Measurements from ENCODE around the gene RIN3. TPM values are rescaled to one million over a fixed set of nuclear protein-coding genes. Genes with fewer than 3 reads are reported as not detected.

RIN3 gene
- total and polyA plus RNA-seq, 4 donors, result 5.0 to 15.6 (median 9.0) TPM

DNA sequence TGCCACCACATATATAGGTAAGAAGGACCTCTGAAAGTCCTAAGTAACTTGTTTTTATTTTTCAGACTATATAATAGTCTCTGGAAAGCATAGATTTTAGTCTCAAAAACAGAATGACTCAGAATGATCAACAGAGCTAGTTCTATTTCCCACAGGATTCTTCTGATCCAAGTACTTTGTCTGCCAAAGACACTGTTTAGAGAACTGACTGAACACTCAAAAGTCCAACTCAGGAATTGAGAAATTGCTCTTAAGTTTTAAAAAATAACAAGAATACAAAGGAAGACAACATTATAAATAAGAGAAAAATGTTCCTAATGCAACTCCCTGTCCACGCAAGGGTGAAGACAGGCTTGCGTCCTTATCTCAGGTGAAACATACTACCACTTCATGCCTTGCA is 205.8 kb downstream of the RIN3 start:
- H3K4me1 ChIP-seq (ENCODE audit: control insufficient read depth in 4 of 4, insufficient read depth in 4 of 4, low read length in 3 of 4), result no peaks in the 10 kb centered on the region
- 86% methylated on average over 2 of the region's 2 CpGs for WGBS
- TF ChIP-seq, protein P1, sequence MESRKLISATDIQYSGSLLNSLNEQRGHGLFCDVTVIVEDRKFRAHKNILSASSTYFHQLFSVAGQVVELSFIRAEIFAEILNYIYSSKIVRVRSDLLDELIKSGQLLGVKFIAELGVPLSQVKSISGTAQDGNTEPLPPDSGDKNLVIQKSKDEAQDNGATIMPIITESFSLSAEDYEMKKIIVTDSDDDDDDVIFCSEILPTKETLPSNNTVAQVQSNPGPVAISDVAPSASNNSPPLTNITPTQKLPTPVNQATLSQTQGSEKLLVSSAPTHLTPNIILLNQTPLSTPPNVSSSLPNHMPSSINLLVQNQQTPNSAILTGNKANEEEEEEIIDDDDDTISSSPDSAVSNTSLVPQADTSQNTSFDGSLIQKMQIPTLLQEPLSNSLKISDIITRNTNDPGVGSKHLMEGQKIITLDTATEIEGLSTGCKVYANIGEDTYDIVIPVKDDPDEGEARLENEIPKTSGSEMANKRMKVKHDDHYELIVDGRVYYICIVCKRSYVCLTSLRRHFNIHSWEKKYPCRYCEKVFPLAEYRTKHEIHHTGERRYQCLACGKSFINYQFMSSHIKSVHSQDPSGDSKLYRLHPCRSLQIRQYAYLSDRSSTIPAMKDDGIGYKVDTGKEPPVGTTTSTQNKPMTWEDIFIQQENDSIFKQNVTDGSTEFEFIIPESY (IDR thresholded peaks at IDR 0.05), result no peak
- TF ChIP-seq RXRA (IDR thresholded peaks at IDR 0.05), result no peak
- no peak for TF ChIP-seq RAD21 (IDR thresholded peaks at IDR 0.05)
- TF ChIP-seq FOXA1 (IDR thresholded peaks at IDR 0.05), result no peak
- no peak for TF ChIP-seq TAF1 (conservative IDR thresholded peaks at IDR 0.05)
- TF ChIP-seq, protein P2, sequence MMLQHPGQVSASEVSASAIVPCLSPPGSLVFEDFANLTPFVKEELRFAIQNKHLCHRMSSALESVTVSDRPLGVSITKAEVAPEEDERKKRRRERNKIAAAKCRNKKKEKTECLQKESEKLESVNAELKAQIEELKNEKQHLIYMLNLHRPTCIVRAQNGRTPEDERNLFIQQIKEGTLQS (IDR thresholded peaks at IDR 0.05), result no peak
- TF ChIP-seq, protein P3, sequence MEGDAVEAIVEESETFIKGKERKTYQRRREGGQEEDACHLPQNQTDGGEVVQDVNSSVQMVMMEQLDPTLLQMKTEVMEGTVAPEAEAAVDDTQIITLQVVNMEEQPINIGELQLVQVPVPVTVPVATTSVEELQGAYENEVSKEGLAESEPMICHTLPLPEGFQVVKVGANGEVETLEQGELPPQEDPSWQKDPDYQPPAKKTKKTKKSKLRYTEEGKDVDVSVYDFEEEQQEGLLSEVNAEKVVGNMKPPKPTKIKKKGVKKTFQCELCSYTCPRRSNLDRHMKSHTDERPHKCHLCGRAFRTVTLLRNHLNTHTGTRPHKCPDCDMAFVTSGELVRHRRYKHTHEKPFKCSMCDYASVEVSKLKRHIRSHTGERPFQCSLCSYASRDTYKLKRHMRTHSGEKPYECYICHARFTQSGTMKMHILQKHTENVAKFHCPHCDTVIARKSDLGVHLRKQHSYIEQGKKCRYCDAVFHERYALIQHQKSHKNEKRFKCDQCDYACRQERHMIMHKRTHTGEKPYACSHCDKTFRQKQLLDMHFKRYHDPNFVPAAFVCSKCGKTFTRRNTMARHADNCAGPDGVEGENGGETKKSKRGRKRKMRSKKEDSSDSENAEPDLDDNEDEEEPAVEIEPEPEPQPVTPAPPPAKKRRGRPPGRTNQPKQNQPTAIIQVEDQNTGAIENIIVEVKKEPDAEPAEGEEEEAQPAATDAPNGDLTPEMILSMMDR (IDR thresholded peaks at IDR 0.05; ENCODE audit: low read depth, low read length, missing input control), result no peak
- no peak for TF ChIP-seq FOXA2 (IDR thresholded peaks at IDR 0.05)
- TF ChIP-seq EGR1 (IDR thresholded peaks at IDR 0.05; ENCODE audit: low read depth in 2 of 2), result no peak
- TF ChIP-seq, protein P4, sequence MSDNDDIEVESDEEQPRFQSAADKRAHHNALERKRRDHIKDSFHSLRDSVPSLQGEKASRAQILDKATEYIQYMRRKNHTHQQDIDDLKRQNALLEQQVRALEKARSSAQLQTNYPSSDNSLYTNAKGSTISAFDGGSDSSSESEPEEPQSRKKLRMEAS (IDR thresholded peaks at IDR 0.05), result no peak
- no peak for TF ChIP-seq SP1 (IDR thresholded peaks at IDR 0.05)
- TF ChIP-seq GABPA (IDR thresholded peaks at IDR 0.05 in 1 of 2, conservative IDR thresholded peaks at IDR 0.05 in 1 of 2), result no peak
- no peak for TF ChIP-seq YY1 (IDR thresholded peaks at IDR 0.05)
- TF ChIP-seq, protein P5, sequence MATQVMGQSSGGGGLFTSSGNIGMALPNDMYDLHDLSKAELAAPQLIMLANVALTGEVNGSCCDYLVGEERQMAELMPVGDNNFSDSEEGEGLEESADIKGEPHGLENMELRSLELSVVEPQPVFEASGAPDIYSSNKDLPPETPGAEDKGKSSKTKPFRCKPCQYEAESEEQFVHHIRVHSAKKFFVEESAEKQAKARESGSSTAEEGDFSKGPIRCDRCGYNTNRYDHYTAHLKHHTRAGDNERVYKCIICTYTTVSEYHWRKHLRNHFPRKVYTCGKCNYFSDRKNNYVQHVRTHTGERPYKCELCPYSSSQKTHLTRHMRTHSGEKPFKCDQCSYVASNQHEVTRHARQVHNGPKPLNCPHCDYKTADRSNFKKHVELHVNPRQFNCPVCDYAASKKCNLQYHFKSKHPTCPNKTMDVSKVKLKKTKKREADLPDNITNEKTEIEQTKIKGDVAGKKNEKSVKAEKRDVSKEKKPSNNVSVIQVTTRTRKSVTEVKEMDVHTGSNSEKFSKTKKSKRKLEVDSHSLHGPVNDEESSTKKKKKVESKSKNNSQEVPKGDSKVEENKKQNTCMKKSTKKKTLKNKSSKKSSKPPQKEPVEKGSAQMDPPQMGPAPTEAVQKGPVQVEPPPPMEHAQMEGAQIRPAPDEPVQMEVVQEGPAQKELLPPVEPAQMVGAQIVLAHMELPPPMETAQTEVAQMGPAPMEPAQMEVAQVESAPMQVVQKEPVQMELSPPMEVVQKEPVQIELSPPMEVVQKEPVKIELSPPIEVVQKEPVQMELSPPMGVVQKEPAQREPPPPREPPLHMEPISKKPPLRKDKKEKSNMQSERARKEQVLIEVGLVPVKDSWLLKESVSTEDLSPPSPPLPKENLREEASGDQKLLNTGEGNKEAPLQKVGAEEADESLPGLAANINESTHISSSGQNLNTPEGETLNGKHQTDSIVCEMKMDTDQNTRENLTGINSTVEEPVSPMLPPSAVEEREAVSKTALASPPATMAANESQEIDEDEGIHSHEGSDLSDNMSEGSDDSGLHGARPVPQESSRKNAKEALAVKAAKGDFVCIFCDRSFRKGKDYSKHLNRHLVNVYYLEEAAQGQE (IDR thresholded peaks at IDR 0.05), result no peak
- no peaks in the 10 kb centered on the region for H3K27me3 ChIP-seq (ENCODE audit: control insufficient read depth in 4 of 4, insufficient read depth in 4 of 4, low read length in 3 of 4)
- peaks cover 0 to 5% (median 3%) of the 10 kb centered on the region in 4 donors for H3K36me3 ChIP-seq (ENCODE audit: control insufficient read depth in 4 of 4, insufficient read depth in 3 of 4, low read depth in 1 of 4, low read length in 3 of 4)
- no peak overlapping the region for H3K4me3 ChIP-seq (ENCODE audit: low read depth in 1 of 3, low read length in 3 of 3)
- no peak for DNase-seq (ENCODE audit: low spot score)
- H3K9ac ChIP-seq (ENCODE audit: low read depth in 1 of 2, low read length in 2 of 2), result no peak overlapping the region
- H3K9me3 ChIP-seq (ENCODE audit: control insufficient read depth in 4 of 4, low read length in 3 of 4), result no peaks in the 10 kb centered on the region
- no peak overlapping the region for H3K27ac ChIP-seq (ENCODE audit: low read depth in 1 of 2, low read length in 2 of 2)

DNA sequence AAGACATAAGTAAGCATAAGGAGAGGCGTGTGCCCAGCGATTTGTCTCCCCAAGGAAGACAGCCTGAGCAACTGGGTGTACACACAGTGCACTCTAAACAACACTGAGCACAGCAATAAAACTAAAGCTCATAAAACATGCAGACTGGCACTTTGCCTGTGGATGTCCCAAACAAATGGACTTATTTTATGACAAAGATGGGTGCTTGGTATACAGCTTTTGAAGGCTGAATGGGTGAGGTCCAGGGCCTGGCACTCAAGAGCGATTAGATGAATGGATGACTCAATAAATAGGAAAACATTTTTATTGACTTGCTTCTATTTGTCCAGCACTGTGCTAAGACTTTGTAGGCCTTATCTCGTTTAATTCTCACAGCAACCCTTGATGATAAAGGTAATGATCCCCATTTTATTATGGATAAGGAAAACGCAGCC is 206.3 kb downstream of the RIN3 start:
- DNase-seq (ENCODE audit: low spot score), result no peak
- TF ChIP-seq, protein P5 (IDR thresholded peaks at IDR 0.05), result no peak
- TF ChIP-seq YY1 (IDR thresholded peaks at IDR 0.05) (no peak), GABPA (IDR thresholded peaks at IDR 0.05 in 1 of 2, conservative IDR thresholded peaks at IDR 0.05 in 1 of 2) (no peak), EGR1 (IDR thresholded peaks at IDR 0.05; ENCODE audit: low read depth in 2 of 2) (no peak), RAD21 (IDR thresholded peaks at IDR 0.05) (no peak), NR2F2 (IDR thresholded peaks at IDR 0.05) (no peak), RXRA (IDR thresholded peaks at IDR 0.05) (no peak), SP1 (IDR thresholded peaks at IDR 0.05) (no peak), HNF4A (conservative IDR thresholded peaks at IDR 0.05) (no peak), JUND (IDR thresholded peaks at IDR 0.05) (no peak)
- TF ChIP-seq, protein P2 (IDR thresholded peaks at IDR 0.05), result no peak
- TF ChIP-seq, protein P3 (IDR thresholded peaks at IDR 0.05; ENCODE audit: low read depth, low read length, missing input control), result no peak

More for the DNA sequence above, 206.3 kb downstream of the RIN3 start:
- WGBS, result 57% methylated on average over 5 of the region's 5 CpGs
- Histone ChIP-seq H3K9me3 (ENCODE audit: control insufficient read depth in 4 of 4, low read length in 3 of 4) (no peaks in the 10 kb centered on the region), H3K4me3 (ENCODE audit: low read depth in 1 of 3, low read length in 3 of 3) (no peak overlapping the region), H3K36me3 (ENCODE audit: control insufficient read depth in 4 of 4, insufficient read depth in 3 of 4, low read depth in 1 of 4, low read length in 3 of 4) (peaks cover 0 to 5% (median 3%) of the 10 kb centered on the region in 4 donors), H3K9ac (ENCODE audit: low read depth in 1 of 2, low read length in 2 of 2) (no peak overlapping the region), H3K27me3 (ENCODE audit: control insufficient read depth in 4 of 4, insufficient read depth in 4 of 4, low read length in 3 of 4) (no peaks in the 10 kb centered on the region), H3K4me1 (ENCODE audit: control insufficient read depth in 4 of 4, insufficient read depth in 4 of 4, low read length in 3 of 4) (no peaks in the 10 kb centered on the region), H3K27ac (ENCODE audit: low read depth in 1 of 2, low read length in 2 of 2) (no peak overlapping the region)

Data from liver (tissue), 9 donors.